NB4 (cell line): ENCODE measurements around the gene ITGAX.
"Not testable (repeated sequence)": the region's sequence is repeated elsewhere in the genome, so short reads cannot be mapped to it uniquely, and the experiment has no call there.

Experiments used
- DNase-seq: peaks from one replicate; pipeline ENCODE4 v3.0.0; 2010; ENCODE audit warnings: low read depth
- H3K4me3 ChIP-seq: one replicate; pipeline ENCODE4 v1.5.1; 2011; ENCODE audit warnings: mild to moderate bottlenecking, low read depth, low read length, moderate library complexity
- MYC ChIP-seq: IDR thresholded peaks from 2 replicates; pipeline ENCODE4 v1.6.1; 2011; ENCODE audit warnings: low read depth, low read length
- POLR2A ChIP-seq: IDR thresholded peaks from 2 replicates; pipeline ENCODE4 v1.6.1; 2011; ENCODE audit warnings: mild to moderate bottlenecking; ENCODE audit not compliant: insufficient read length; ENCODE audit errors: extremely low read depth
- TF ChIP-seq, protein P1 (sequence below): IDR thresholded peaks from one replicate; pipeline ENCODE4 v1.5.1; 2012; ENCODE audit warnings: low read depth, low read length
- TF ChIP-seq, protein P2 (sequence below): IDR thresholded peaks from 2 replicates; pipeline ENCODE4 v1.6.1; 2011; ENCODE audit warnings: low read depth, low read length

Gene ITGAX

DNA sequence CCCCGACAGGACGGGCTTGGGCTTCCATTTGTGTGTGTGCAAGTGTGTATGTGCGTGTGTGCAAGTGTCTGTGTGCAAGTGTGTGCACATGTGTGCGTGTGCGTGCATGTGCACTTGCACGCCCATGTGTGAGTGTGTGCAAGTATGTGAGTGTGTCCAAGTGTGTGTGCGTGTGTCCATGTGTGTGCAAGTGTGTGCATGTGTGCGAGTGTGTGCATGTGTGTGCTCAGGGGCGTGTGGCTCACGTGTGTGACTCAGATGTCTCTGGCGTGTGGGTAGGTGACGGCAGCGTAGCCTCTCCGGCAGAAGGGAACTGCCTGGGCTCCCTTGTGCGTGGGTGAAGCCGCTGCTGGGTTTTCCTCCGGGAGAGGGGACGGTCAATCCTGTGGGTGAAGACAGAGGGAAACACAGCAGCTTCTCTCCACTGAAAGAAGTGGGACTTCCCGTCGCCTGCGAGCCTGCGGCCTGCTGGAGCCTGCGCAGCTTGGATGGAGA, 23.1 kb upstream of the ITGAX start:
- no peak overlapping the region for H3K4me3 ChIP-seq
- DNase-seq, result no peak
- TF ChIP-seq, protein P1, sequence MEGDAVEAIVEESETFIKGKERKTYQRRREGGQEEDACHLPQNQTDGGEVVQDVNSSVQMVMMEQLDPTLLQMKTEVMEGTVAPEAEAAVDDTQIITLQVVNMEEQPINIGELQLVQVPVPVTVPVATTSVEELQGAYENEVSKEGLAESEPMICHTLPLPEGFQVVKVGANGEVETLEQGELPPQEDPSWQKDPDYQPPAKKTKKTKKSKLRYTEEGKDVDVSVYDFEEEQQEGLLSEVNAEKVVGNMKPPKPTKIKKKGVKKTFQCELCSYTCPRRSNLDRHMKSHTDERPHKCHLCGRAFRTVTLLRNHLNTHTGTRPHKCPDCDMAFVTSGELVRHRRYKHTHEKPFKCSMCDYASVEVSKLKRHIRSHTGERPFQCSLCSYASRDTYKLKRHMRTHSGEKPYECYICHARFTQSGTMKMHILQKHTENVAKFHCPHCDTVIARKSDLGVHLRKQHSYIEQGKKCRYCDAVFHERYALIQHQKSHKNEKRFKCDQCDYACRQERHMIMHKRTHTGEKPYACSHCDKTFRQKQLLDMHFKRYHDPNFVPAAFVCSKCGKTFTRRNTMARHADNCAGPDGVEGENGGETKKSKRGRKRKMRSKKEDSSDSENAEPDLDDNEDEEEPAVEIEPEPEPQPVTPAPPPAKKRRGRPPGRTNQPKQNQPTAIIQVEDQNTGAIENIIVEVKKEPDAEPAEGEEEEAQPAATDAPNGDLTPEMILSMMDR, result no peak
- TF ChIP-seq MYC (no peak), POLR2A (no peak)
- TF ChIP-seq, protein P2, sequence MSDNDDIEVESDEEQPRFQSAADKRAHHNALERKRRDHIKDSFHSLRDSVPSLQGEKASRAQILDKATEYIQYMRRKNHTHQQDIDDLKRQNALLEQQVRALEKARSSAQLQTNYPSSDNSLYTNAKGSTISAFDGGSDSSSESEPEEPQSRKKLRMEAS, result no peak

DNA sequence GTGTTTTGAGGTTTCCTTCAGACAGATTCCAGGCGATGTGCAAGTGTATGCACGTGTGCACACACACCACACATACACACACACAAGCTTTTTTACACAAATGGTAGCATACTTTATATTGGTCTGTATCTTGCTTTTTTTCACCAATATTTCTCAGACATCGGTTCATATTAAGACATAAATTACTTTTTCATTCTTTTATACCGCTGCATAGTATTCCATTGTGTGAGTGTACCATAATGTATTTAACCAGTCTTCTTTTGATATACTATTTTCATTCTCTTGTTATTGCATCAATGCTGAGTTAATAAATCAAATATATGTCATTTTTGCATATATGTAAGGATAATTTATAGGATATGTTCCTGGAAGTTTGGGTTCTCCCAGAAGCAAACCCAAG, 22.4 kb upstream of the ITGAX start:
- no peak for DNase-seq
- TF ChIP-seq, protein P1, result no peak
- TF ChIP-seq MYC (no peak), POLR2A (no peak)
- TF ChIP-seq, protein P2, result no peak
- no peak overlapping the region for H3K4me3 ChIP-seq

DNA sequence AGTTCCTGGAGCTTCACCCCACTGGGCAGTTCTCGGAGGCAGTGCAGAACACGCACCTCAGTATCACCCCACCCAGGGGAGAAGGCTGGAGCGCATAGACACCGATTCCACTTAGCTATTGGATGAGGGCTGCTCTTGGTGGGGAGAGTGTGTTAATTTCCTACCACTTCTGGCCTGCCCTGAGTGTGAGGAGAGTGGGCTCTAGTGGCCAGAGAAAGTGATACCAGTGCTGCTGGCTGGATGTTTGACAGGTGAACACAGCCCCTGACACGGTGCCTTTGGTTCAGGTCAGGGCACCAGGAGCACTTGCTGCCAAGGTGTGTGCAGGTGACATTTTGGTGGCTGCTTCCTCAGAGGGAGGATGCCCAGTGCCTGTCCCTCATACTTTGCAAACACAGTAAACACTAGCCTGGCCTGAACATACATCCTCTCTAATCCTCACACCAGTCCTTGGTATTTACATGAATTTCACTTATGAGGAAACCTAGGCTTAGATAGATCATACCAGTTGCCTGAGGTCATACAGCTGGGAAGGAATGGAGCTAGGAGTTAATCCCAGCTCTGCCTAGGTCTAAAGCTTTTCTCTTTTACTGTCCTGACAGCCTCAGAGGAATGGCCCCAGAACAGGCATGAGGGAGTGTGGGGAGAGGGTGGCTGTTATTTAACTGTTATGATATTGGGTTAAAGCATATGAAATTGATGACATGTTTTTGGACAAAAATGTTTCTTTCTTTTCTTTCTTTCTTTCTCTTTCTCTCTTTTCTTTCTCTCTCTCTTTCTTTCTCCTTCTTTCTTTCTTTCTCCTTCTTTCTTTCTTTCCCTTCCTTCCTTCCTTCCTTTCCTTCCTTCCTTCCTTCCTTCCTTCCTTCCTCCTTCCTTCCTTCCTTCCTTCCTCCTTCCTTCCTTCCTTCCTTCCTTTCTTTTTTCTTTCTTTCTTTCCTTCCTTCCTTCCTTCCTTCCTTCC, 21.0 kb upstream of the ITGAX start:
- DNase-seq, result peak; percentile 68
- TF ChIP-seq MYC, result no peak
- TF ChIP-seq, protein P1, result peak; percentile 61

DNA sequence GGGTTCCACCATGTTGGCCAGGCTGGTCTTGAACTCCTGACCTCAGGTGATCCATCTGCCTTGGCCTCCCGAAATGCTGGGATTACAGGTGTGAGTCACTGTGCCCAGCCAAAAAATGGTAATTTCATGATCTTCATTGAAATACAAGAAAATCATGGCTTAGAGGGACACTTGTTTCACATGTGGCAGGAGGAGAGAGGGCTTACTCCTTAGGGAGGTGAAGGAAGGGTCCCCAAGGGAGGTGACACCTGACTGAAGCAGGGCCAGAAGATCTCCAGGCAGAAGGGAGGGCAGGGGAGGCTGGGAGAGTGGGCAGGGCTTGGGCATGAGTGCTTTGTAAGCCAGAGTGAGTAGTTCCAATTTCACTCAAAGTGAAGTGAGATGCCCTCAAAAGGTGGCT, 20.0 kb upstream of the ITGAX start:
- TF ChIP-seq, protein P1, result no peak
- no peak for TF ChIP-seq MYC
- TF ChIP-seq, protein P2, result no peak
- no peak for TF ChIP-seq POLR2A
- no peak overlapping the region for H3K4me3 ChIP-seq
- DNase-seq, result no peak

More for the DNA sequence above, 21.0 kb upstream of the ITGAX start:
- no peak overlapping the region for H3K4me3 ChIP-seq

DNA sequence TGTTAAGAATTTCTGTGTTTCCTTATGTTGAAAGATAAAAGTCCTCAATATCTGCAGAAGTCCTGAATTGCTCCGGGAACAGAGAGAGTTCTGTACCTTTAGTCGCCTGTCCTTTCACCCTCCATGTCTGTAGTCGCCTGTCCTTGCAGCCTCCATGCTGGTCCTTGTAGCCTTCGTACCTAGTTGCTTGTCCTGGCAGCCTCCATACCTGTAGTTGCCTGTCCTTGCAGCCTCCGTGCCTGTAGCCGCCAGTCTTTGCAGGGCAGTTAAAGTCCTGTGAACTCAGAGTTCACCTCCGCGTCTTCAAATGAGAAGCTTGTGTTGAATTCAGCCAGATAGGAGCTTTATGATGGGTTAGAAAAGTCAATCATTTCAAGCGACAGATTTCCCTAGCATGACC, 19.5 kb upstream of the ITGAX start:
- H3K4me3 ChIP-seq, result no peak overlapping the region
- no peak for TF ChIP-seq POLR2A
- TF ChIP-seq, protein P2, result no peak
- TF ChIP-seq, protein P1, result no peak
- TF ChIP-seq MYC, result no peak
- DNase-seq, result no peak

DNA sequence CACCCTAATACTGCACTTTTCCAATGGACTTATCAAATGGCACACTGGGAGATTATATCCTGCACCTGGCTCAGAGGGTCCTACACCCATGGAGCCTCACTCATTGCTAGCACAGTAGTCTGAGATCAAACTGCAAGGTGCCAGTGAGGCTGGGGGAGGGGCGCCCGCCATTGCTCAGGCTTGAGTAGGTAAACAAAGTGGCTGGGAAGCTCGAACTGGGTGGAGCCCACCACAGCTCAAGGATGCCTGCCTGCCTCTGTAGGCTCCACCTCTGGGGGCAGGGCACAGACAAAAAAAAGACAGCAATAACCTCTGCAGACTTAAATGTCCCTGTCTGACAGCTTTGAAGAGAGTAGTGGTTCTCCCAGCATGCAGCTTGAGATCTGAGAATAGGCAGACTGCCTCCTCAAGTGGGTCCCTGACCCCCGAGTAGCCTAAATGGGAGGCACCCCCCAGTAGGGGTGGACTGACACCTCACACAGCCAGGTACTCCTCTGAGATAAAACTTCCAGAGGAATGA, 16.8 kb upstream of the ITGAX start:
- H3K4me3 ChIP-seq, DNase-seq: not testable (repeated sequence)
